Endodermal cell (in vitro differentiated cells): Measurements from ENCODE around the gene NCOA6. TPM values are rescaled to one million over a fixed set of nuclear protein-coding genes. Genes with fewer than 3 reads are reported as not detected.

Source experiments
- DNase-seq: peaks from one replicate; pipeline ENCODE4 v3.0.0-alpha.2; 2017
- H3K27ac ChIP-seq: 2 replicates; pipeline ENCODE4 v1.5.1; 2013; ENCODE audit warnings: mild to moderate bottlenecking, low read depth, low read length, moderate library complexity
- H3K27me3 ChIP-seq: 2 replicates; pipeline ENCODE4 v1.6.1; 2013; ENCODE audit warnings: mild to moderate bottlenecking, low read length, moderate library complexity; ENCODE audit not compliant: insufficient read depth, control insufficient read depth, poor library complexity, severe bottlenecking
- H3K36me3 ChIP-seq: 2 replicates; pipeline ENCODE4 v1.7.0; 2013; ENCODE audit warnings: mild to moderate bottlenecking, low read length, moderate library complexity; ENCODE audit not compliant: control insufficient read depth, insufficient read depth
- H3K4me1 ChIP-seq: one replicate; pipeline ENCODE4 v1.7.0; 2013; ENCODE audit warnings: low read length; ENCODE audit not compliant: control insufficient read depth, insufficient read depth
- H3K4me3 ChIP-seq: 2 replicates; pipeline ENCODE4 v1.5.1; 2013; ENCODE audit warnings: mild to moderate bottlenecking, low read length, moderate library complexity
- H3K9ac ChIP-seq: 2 replicates; pipeline ENCODE4 v1.6.1; 2013; ENCODE audit warnings: mild to moderate bottlenecking, low read length, moderate library complexity; ENCODE audit not compliant: poor library complexity, severe bottlenecking; ENCODE audit errors: extremely low read depth
- H3K9me3 ChIP-seq: 2 replicates; pipeline ENCODE4 v1.6.1; 2013; ENCODE audit warnings: mild to moderate bottlenecking, low read length, moderate library complexity; ENCODE audit not compliant: control insufficient read depth
- H3K27ac Mint-ChIP-seq: 2 replicates; pipeline ENCODE4 v1.8.0; 2020; ENCODE audit warnings: mixed read lengths
- H3K27me3 Mint-ChIP-seq: 2 replicates; pipeline ENCODE4 v1.8.0; 2021; ENCODE audit warnings: mild to moderate bottlenecking, mixed read lengths; ENCODE audit not compliant: insufficient read depth
- H3K36me3 Mint-ChIP-seq: 2 replicates; pipeline ENCODE4 v1.8.0; 2020; ENCODE audit warnings: low read depth, mixed read lengths
- H3K4me1 Mint-ChIP-seq: 2 replicates; pipeline ENCODE4 v1.8.0; 2020; ENCODE audit warnings: mixed read lengths
- H3K4me3 Mint-ChIP-seq: 2 replicates; pipeline ENCODE4 v1.8.0; 2020; ENCODE audit warnings: mild to moderate bottlenecking, moderate library complexity, mixed read lengths
- H3K9me3 Mint-ChIP-seq: 2 replicates; pipeline ENCODE4 v1.8.0; 2020; ENCODE audit warnings: mild to moderate bottlenecking, mixed read lengths
- WGBS, 2 experiments: methylation state at CpG; one replicate each; pipeline versions ENCODE4 v1.1.5 to v1.1.7; 2013; ENCODE audit warnings: missing lambda C conversion rate in 2 of 2, mixed read lengths in 1 of 2; ENCODE audit not compliant: insufficient coverage in 1 of 2, insufficient read length in 1 of 2; 5-methylcytosine and 5-hydroxymethylcytosine counted together
- long read RNA-seq, 4 experiments: library from polyadenylated mRNA in 2 of 4; library from RNA in 1 of 4; library from capped mRNA in 1 of 4; stranded (forward) in 3 of 4; unstranded in 1 of 4; transcript quantifications; one replicate each; pipeline ENCODE4 v2.0.0, GENCODE V29; 2020 to 2021; ENCODE audit warnings: inconsistent platforms in 1 of 4
- polyA plus RNA-seq, 2 experiments: library from polyadenylated mRNA; stranded (reverse); fragments of 50-300 nt; gene quantifications; one replicate each; pipeline ENCODE4 v1.2.3, GENCODE V29; 2013
- total RNA-seq, 2 donors: library from RNA; stranded (reverse); fragmentation: NEBNext Ultra II Directional in 1 of 2; extraction: Animal tissue kit (Norgen Biotek cat#: 25700) in 1 of 2; gene quantifications; 2 replicates in 1 of 2; 3 replicates in 1 of 2; pipeline ENCODE4 v1.2.1, GENCODE V29; 2021
- TF ChIP-seq, protein P1 (sequence below): fragments of 200-600 bp; sonication (generic); conservative IDR thresholded peaks from 2 replicates; pipeline ENCODE4 v1.5.0; 2021; ENCODE audit warnings: antibody characterized with exemption, mild to moderate bottlenecking

Gene NCOA6
- 10 to 100 TPM; 27.1 to 37.4 TPM for total RNA-seq
- 34.9 TPM for polyA plus RNA-seq (2013, experiment 1 of 2)
- polyA plus RNA-seq (2013, experiment 2 of 2) = 38.0 TPM
- long read RNA-seq, experiment 1, partial matches to known transcripts = 3 of 6 reads
- long read RNA-seq, experiment 1, other reads (novel, unspliced or antisense) = 3 of 6 reads
- long read RNA-seq, experiment 2, full-length matches to known transcripts = 11 of 40 reads
- long read RNA-seq, experiment 2, partial matches to known transcripts = 15 of 40 reads
- long read RNA-seq, experiment 2, other reads (novel, unspliced or antisense) = 14 of 40 reads
- long read RNA-seq, experiment 3, partial matches to known transcripts = 9 of 14 reads
- long read RNA-seq, experiment 3, other reads (novel, unspliced or antisense) = 5 of 14 reads
- long read RNA-seq, experiment 4, partial matches to known transcripts = 1 of 1 reads
- long read RNA-seq, experiment 4, other reads (novel, unspliced or antisense) = 0 of 1 reads

DNA sequence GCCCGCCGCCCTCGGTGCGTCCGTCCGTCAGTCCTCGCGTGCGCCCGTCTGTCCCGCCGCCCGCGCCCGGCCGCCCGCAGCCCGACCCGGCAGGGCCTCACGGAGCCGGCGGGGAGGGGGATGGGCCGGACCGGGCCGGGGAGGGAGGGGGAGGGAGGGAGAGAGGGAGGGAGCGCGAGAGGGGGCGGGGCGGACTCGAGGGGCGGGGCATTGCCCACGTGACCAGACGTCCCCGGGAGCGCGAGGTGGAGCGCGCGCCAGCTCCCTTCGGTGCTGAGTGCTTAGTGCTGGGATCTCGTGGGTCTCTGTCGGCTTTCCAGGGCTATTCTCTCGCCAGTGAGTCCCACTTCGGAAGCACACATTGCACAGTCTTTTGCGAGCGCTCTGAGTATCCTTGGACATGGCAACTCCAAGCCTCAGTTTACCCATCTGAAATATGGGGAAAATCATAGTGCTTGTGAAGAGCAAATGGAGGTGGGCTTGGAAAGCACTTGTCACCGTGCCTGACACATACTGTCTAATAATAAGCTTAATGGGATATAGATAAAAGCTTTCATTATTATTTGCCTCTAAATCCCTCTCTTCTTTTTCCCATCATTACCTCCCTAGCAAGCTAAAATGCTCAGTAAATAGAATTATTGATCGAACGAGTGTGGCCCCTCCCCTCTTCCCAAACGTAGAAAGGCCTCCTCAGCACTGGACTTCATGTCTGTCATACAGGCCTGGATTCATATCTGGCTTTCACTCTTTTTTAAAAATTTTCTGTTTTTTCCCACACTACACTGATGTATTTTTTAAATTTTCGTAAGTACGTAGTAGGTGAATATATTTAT, at the start of gene NCOA6:
Gene NCOA6, minus strand, starts transcription at position 122 of the 833 bp plus-strand sequence. CDS start 43,296 bp downstream, outside the sequence.
- peaks cover 8% of the 10 kb centered on the region for H3K36me3 Mint-ChIP-seq
- peak within 1 kb of the TSS; percentile 63 for H3K9ac ChIP-seq
- peaks cover 3% of the 10 kb centered on the region for H3K27me3 Mint-ChIP-seq
- peaks cover 11% of the 10 kb centered on the region for H3K4me1 Mint-ChIP-seq
- no peaks in the 10 kb centered on the region for H3K27me3 ChIP-seq
- DNase-seq = peak; percentile 80
- H3K4me3 Mint-ChIP-seq = peak within 1 kb of the TSS; percentile 94
- WGBS, 2 experiments = 13 to 74% methylated on average over 5 to 49 of the region's 52 CpGs
- peaks cover 2% of the 10 kb centered on the region for H3K4me1 ChIP-seq
- peak within 1 kb of the TSS; percentile 91 for H3K4me3 ChIP-seq
- no peaks in the 10 kb centered on the region for H3K9me3 ChIP-seq
- peak within 1 kb of the TSS; percentile 95 for H3K27ac Mint-ChIP-seq
- peak within 1 kb of the TSS; percentile 17 for H3K27ac ChIP-seq
- TF ChIP-seq, protein P1, sequence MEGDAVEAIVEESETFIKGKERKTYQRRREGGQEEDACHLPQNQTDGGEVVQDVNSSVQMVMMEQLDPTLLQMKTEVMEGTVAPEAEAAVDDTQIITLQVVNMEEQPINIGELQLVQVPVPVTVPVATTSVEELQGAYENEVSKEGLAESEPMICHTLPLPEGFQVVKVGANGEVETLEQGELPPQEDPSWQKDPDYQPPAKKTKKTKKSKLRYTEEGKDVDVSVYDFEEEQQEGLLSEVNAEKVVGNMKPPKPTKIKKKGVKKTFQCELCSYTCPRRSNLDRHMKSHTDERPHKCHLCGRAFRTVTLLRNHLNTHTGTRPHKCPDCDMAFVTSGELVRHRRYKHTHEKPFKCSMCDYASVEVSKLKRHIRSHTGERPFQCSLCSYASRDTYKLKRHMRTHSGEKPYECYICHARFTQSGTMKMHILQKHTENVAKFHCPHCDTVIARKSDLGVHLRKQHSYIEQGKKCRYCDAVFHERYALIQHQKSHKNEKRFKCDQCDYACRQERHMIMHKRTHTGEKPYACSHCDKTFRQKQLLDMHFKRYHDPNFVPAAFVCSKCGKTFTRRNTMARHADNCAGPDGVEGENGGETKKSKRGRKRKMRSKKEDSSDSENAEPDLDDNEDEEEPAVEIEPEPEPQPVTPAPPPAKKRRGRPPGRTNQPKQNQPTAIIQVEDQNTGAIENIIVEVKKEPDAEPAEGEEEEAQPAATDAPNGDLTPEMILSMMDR = no peak
- H3K9me3 Mint-ChIP-seq = no peaks in the 10 kb centered on the region
- peaks cover 7% of the 10 kb centered on the region for H3K36me3 ChIP-seq

DNA sequence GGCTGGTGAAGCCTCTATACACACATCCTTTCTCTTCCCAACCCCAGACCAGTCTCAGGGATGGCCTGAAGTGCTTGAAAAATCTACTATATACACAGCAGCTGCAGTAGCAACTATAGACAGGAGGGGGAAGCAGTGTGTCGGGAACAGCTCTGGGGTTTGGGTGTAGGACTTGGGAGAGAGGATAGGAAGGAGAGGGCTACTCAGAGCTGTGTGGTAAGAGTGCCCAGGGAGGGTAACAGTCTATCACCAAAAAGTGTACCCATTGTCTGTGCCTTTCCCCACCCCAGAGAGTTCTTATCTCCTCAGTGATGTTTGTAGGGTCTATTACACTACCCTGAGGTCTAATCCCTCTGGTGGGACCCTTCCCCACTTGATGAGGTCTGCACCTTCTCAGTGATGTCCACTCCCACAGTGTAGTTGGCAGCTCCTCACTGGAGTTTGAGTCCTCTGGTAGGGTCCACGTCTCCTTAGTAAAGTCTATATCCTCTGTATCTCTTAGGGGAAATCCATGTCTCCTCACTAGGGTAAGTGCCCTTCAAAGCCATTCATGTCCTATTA, 48.7 kb upstream of the NCOA6 start:
- Mint-ChIP-seq H3K4me1 (peaks cover 24% of the 10 kb centered on the region), H3K27ac (no peak overlapping the region), H3K27me3 (peaks cover 46% of the 10 kb centered on the region), H3K36me3 (peaks cover 1% of the 10 kb centered on the region), H3K4me3 (peak overlapping the region; percentile 25), H3K9me3 (no peaks in the 10 kb centered on the region)
- Histone ChIP-seq H3K9ac (no peak overlapping the region), H3K27me3 (peaks cover 17% of the 10 kb centered on the region), H3K36me3 (peaks cover 5% of the 10 kb centered on the region), H3K4me3 (no peak overlapping the region), H3K9me3 (no peaks in the 10 kb centered on the region), H3K4me1 (no peaks in the 10 kb centered on the region), H3K27ac (no peak overlapping the region)
- WGBS, 2 experiments = 23 to 42% methylated on average over 2 of the region's 2 CpGs
- TF ChIP-seq, protein P1 = peak; percentile 96
- peak; percentile 94 for DNase-seq

DNA sequence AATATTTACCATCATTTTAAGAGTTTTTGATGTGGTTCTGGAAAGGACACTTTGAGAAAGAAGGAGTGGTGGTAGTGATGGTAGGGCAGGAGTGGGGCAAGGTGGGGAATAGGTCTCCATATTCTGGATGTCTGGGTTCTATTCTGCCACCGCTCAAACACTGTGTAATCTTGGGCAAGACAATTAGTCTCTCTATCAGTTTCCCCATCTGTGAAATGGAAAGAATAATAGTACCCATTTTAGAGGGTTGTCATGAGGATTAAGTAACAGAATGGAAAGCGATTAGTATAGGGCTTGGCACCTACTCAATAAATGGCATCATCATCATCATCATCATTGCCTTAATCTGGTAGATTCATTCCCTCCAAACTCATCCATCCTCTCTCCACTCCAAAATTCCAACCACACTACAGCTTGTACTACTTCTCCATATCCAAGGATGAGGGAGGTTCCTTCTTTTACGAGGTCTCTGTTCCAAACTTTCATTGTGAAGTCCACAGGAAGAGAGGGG, 48.2 kb upstream of the NCOA6 start:
- Mint-ChIP-seq H3K9me3 (no peaks in the 10 kb centered on the region), H3K27me3 (peaks cover 46% of the 10 kb centered on the region), H3K27ac (no peak overlapping the region), H3K36me3 (no peaks in the 10 kb centered on the region), H3K4me3 (peak overlapping the region; percentile 69), H3K4me1 (peaks cover 24% of the 10 kb centered on the region)
- H3K27me3 ChIP-seq = peaks cover 17% of the 10 kb centered on the region
- H3K9me3 ChIP-seq = no peaks in the 10 kb centered on the region
- DNase-seq = no peak
- no peak overlapping the region for H3K9ac ChIP-seq
- WGBS, 2 experiments = 80 to 81% methylated on average over 1 to 3 of the region's 3 CpGs
- peaks cover 5% of the 10 kb centered on the region for H3K36me3 ChIP-seq
- no peaks in the 10 kb centered on the region for H3K4me1 ChIP-seq
- H3K4me3 ChIP-seq = no peak overlapping the region
- TF ChIP-seq, protein P1 = no peak
- no peak overlapping the region for H3K27ac ChIP-seq
